Activated T-helper 1 cell treated with anti-CD3 and anti-CD28 coated beads, Interleukin-12 subunit alpha, Interleukin-12 subunit beta, Interleukin-2, Interleukin-4 antibody, amounts not matched to agents 30 ng/mL and 10 ng/mL and 1 ng/mL, durations not matched to agents 14 hours and 24 hours and 36 hours (primary cell): ENCODE results near the gene PLA2G4A. TPM values are rescaled to one million over a fixed set of nuclear protein-coding genes. Genes with fewer than 3 reads are reported as not detected.

Experiments
- DNase-seq: peaks from one replicate; pipeline ENCODE4 v3.0.0; 2021; ENCODE audit warnings: low spot score
- H3K27ac Mint-ChIP-seq: one replicate; pipeline ENCODE4 v1.8.0; 2021; ENCODE audit warnings: mild to moderate bottlenecking, mixed read lengths
- H3K27me3 Mint-ChIP-seq: one replicate; pipeline ENCODE4 v1.8.0; 2022; ENCODE audit warnings: mild to moderate bottlenecking, moderate library complexity, mixed read lengths; ENCODE audit not compliant: insufficient read depth
- H3K36me3 Mint-ChIP-seq: one replicate; pipeline ENCODE4 v1.8.0; 2021; ENCODE audit warnings: low read depth, mixed read lengths
- H3K4me1 Mint-ChIP-seq: one replicate; pipeline ENCODE4 v1.8.0; 2021; ENCODE audit warnings: low read depth, mixed read lengths
- H3K4me3 Mint-ChIP-seq: one replicate; pipeline ENCODE4 v1.8.0; 2021; ENCODE audit warnings: mild to moderate bottlenecking, moderate library complexity, mixed read lengths
- H3K9me3 Mint-ChIP-seq: one replicate; pipeline ENCODE4 v1.8.0; 2021; ENCODE audit warnings: mixed read lengths
- intact Hi-C: fragments of 100-400 bp; cut with micrococcal nuclease; formaldehyde crosslinking; loops from one replicate; pipeline ENCODE4 v1.15.1; 2024
- total RNA-seq: library from RNA; stranded (reverse); gene quantifications from 2 replicates; pipeline ENCODE4 v1.2.3, GENCODE V29; 2022

The PLA2G4A gene
- total RNA-seq, 1 donor from 2014 or later, result 0.21 TPM

GRCh38 chr1:186839041-186839400, 10.3 kb downstream of the PLA2G4A start:
- no peak overlapping the region for H3K4me3 Mint-ChIP-seq
- intact Hi-C loops, result no loop called here

GRCh38 chr1:186841599-186841998, 12.8 kb downstream of the PLA2G4A start:
- intact Hi-C loops, result no loop called here
- no peak overlapping the region for H3K4me3 Mint-ChIP-seq
- DNase-seq, result no peak
- no peak overlapping the region for H3K27ac Mint-ChIP-seq
- no peaks in the 10 kb centered on the region for H3K4me1 Mint-ChIP-seq
- H3K9me3 Mint-ChIP-seq, result no peaks in the 10 kb centered on the region
- no peaks in the 10 kb centered on the region for H3K27me3 Mint-ChIP-seq
- H3K36me3 Mint-ChIP-seq, result no peaks in the 10 kb centered on the region

More at GRCh38 chr1:186839041-186839400, 10.3 kb downstream of the PLA2G4A start:
- Mint-ChIP-seq H3K27me3 (no peaks in the 10 kb centered on the region), H3K4me1 (no peaks in the 10 kb centered on the region), H3K27ac (no peak overlapping the region), H3K9me3 (no peaks in the 10 kb centered on the region), H3K36me3 (no peaks in the 10 kb centered on the region)
- DNase-seq, result no peak

- Mint-ChIP-seq H3K27ac (no peak overlapping the region), H3K36me3 (no peaks in the 10 kb centered on the region), H3K27me3 (no peaks in the 10 kb centered on the region), H3K4me1 (no peaks in the 10 kb centered on the region), H3K4me3 (no peak overlapping the region), H3K9me3 (no peaks in the 10 kb centered on the region)
- DNase-seq, result no peak
- intact Hi-C loops, result no loop called here
These were observed 13.8 kb downstream of the PLA2G4A start for GRCh38 chr1:186842547-186842946.

GRCh38 chr1:186843226-186843625, 14.5 kb downstream of the PLA2G4A start:
- no peak overlapping the region for H3K4me3 Mint-ChIP-seq
- no peaks in the 10 kb centered on the region for H3K27me3 Mint-ChIP-seq
- H3K4me1 Mint-ChIP-seq, result no peaks in the 10 kb centered on the region
- no peak for DNase-seq
- intact Hi-C loops, result no loop called here
- H3K36me3 Mint-ChIP-seq, result no peaks in the 10 kb centered on the region
- H3K9me3 Mint-ChIP-seq, result no peaks in the 10 kb centered on the region
- no peak overlapping the region for H3K27ac Mint-ChIP-seq

- H3K4me1 Mint-ChIP-seq, result no peaks in the 10 kb centered on the region
- no peaks in the 10 kb centered on the region for H3K27me3 Mint-ChIP-seq
- H3K4me3 Mint-ChIP-seq, result no peak overlapping the region
- H3K27ac Mint-ChIP-seq, result no peak overlapping the region
- intact Hi-C loops, result no loop called here
- no peak for DNase-seq
- no peaks in the 10 kb centered on the region for H3K36me3 Mint-ChIP-seq
- H3K9me3 Mint-ChIP-seq, result no peaks in the 10 kb centered on the region
These were observed 15.2 kb downstream of the PLA2G4A start for GRCh38 chr1:186843931-186844330.

- no peak overlapping the region for H3K27ac Mint-ChIP-seq
- H3K4me3 Mint-ChIP-seq, result no peak overlapping the region
- H3K27me3 Mint-ChIP-seq, result no peaks in the 10 kb centered on the region
- intact Hi-C loops, result no loop called here
- H3K36me3 Mint-ChIP-seq, result no peaks in the 10 kb centered on the region
- DNase-seq, result no peak
- no peaks in the 10 kb centered on the region for H3K9me3 Mint-ChIP-seq
- no peaks in the 10 kb centered on the region for H3K4me1 Mint-ChIP-seq
These were observed 16.9 kb downstream of the PLA2G4A start for GRCh38 chr1:186845576-186846210.

DNA sequence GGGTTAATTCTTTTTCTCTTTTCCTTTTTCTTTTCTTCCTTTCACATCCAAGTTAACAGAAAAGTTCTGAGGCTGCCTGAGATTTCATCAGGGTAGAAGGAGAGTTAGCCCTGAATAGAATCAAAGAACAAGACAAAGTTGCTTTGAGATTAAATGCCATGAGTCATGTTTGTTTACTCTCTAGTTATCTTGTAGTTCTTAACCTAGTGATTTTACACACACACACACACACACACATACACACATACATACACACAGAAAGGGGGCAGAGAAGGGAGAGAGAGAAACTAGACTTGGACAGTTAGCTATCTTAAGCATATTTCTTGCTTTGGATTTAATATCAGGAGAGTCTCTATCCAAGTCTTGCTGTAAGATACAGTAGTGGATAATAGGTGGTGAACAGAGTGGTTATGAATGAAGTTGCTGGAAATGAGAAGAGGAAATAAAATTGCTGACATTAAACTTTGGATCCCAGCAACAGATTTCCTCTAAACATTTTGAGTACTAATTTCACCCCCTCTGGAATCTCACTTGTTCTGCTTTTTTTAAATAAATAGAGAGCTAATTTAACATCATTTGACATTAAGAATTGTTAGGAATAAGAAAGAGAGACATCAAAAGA, 19.9 kb downstream of the PLA2G4A start:
- Mint-ChIP-seq H3K4me3 (no peak overlapping the region), H3K36me3 (no peaks in the 10 kb centered on the region), H3K27me3 (no peaks in the 10 kb centered on the region), H3K4me1 (no peaks in the 10 kb centered on the region), H3K9me3 (no peaks in the 10 kb centered on the region), H3K27ac (no peak overlapping the region)
- intact Hi-C loops, result no loop called here
- no peak for DNase-seq

GRCh38 chr1:186849271-186849671, 20.5 kb downstream of the PLA2G4A start:
- intact Hi-C loops, result no loop called here
- Mint-ChIP-seq H3K36me3 (no peaks in the 10 kb centered on the region), H3K4me1 (no peaks in the 10 kb centered on the region), H3K27me3 (no peaks in the 10 kb centered on the region), H3K27ac (no peak overlapping the region), H3K4me3 (no peak overlapping the region), H3K9me3 (no peaks in the 10 kb centered on the region)
- DNase-seq, result no peak

GRCh38 chr1:186849826-186850225, 21.1 kb downstream of the PLA2G4A start:
- DNase-seq, result no peak
- Mint-ChIP-seq H3K27ac (no peak overlapping the region), H3K4me1 (no peaks in the 10 kb centered on the region), H3K36me3 (no peaks in the 10 kb centered on the region), H3K4me3 (no peak overlapping the region), H3K9me3 (no peaks in the 10 kb centered on the region), H3K27me3 (peaks cover 2% of the 10 kb centered on the region)
- intact Hi-C loops, result no loop called here

- Mint-ChIP-seq H3K27me3 (peaks cover 2% of the 10 kb centered on the region), H3K4me3 (no peak overlapping the region), H3K4me1 (no peaks in the 10 kb centered on the region), H3K9me3 (no peaks in the 10 kb centered on the region), H3K36me3 (no peaks in the 10 kb centered on the region), H3K27ac (no peak overlapping the region)
- intact Hi-C loops, result no loop called here
- no peak for DNase-seq
These were observed 25.4 kb downstream of the PLA2G4A start for GRCh38 chr1:186854102-186854501.

GRCh38 chr1:186858923-186859322, 30.2 kb downstream of the PLA2G4A start:
- intact Hi-C loops, result no loop called here
- no peak for DNase-seq
- Mint-ChIP-seq H3K27ac (no peak overlapping the region), H3K9me3 (no peaks in the 10 kb centered on the region), H3K27me3 (peaks cover 2% of the 10 kb centered on the region), H3K4me1 (no peaks in the 10 kb centered on the region), H3K36me3 (no peaks in the 10 kb centered on the region), H3K4me3 (no peak overlapping the region)

DNA sequence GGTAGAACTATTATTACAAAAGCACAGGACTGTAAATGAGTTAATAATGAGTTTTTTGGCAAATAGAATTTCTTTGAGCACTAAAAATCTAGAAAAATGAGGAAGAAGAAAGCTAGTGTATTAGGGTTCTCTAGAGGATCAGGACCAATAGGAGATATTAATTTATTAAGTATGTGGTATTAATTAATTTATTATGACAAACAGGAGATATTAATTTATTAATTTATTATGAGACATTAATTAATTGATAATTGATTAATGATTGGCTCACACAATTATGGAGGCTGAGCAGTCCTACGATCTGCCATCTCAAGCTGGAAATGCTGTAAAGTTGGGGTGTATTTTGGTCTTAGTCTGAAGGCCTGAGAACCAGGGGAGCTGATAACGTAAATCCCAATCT, 31.2 kb downstream of the PLA2G4A start:
- H3K9me3 Mint-ChIP-seq, result no peaks in the 10 kb centered on the region
- intact Hi-C loops, result no loop called here
- no peak overlapping the region for H3K27ac Mint-ChIP-seq
- H3K4me1 Mint-ChIP-seq, result no peaks in the 10 kb centered on the region
- no peaks in the 10 kb centered on the region for H3K27me3 Mint-ChIP-seq
- H3K4me3 Mint-ChIP-seq, result no peak overlapping the region
- no peak for DNase-seq
- no peaks in the 10 kb centered on the region for H3K36me3 Mint-ChIP-seq

GRCh38 chr1:186864296-186864695, 35.5 kb downstream of the PLA2G4A start:
- intact Hi-C loops, result no loop called here
- no peak for DNase-seq
- H3K4me3 Mint-ChIP-seq, result no peak overlapping the region
- no peaks in the 10 kb centered on the region for H3K9me3 Mint-ChIP-seq
- no peaks in the 10 kb centered on the region for H3K36me3 Mint-ChIP-seq
- H3K27ac Mint-ChIP-seq, result no peak overlapping the region
- no peaks in the 10 kb centered on the region for H3K4me1 Mint-ChIP-seq
- H3K27me3 Mint-ChIP-seq, result no peaks in the 10 kb centered on the region

DNA sequence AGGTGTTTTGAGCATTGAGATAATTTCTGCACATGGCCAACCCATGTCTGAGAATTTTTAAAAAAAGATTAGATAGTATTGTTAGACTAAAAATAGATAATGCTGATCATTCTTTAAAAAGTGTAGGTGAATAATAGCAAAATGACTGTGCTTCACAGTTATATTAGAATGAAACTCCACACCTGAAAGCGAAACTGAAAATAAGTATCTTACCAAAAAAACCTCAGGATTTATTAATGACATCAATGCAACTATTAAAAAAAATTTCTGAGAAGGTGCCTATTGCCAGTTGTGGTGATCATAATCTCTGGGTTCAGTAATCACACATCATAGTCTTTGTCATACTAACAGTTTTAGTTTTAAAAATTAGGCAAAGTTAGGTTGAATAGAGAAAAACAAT, 36.5 kb downstream of the PLA2G4A start:
- H3K27me3 Mint-ChIP-seq, result no peaks in the 10 kb centered on the region
- H3K9me3 Mint-ChIP-seq, result no peaks in the 10 kb centered on the region
- no peaks in the 10 kb centered on the region for H3K4me1 Mint-ChIP-seq
- DNase-seq, result no peak
- intact Hi-C loops, result no loop called here
- no peak overlapping the region for H3K4me3 Mint-ChIP-seq
- no peak overlapping the region for H3K27ac Mint-ChIP-seq
- no peaks in the 10 kb centered on the region for H3K36me3 Mint-ChIP-seq
